SK-N-SH (cell line): ENCODE measurements around the gene ERBB2. TPM values are rescaled to one million over a fixed set of nuclear protein-coding genes. Genes with fewer than 3 reads are reported as not detected.

Experiments
- CTCF ChIA-PET: fragments of 300-600, 350-600 bp; formaldehyde crosslinking; extraction: SDS; loops from one replicate; lab custom pipeline; 2021; lab: Yijun Ruan, JAX
- POLR2A ChIA-PET: fragments of 350-600 bp; sonication (Branson Sonifier 250); formaldehyde crosslinking; extraction: SDS; loops from one replicate; lab custom pipeline; 2020; ENCODE audit warnings: antibody characterized with exemption, inconsistent platforms; lab: Yijun Ruan, JAX
- DNase-seq: peaks from one replicate; pipeline ENCODE4 v3.0.0; 2012
- H2AFZ ChIP-seq: fragments of 200-600 bp; sonication (generic); 2 replicates; pipeline ENCODE4 v1.8.1; 2016; ENCODE audit warnings: antibody characterized with exemption, mild to moderate bottlenecking, low read depth
- H3F3A ChIP-seq: fragments of 200-600 bp; sonication (generic); replicated peaks from 2 replicates; pipeline ENCODE3; 2016; ENCODE audit warnings: antibody characterized with exemption, mild to moderate bottlenecking; ENCODE audit not compliant: insufficient read depth
- H3K27ac ChIP-seq, 2 experiments: fragments of 200-500 bp in 1 of 2; fragments of 200-600 bp in 1 of 2; sonication (Bioruptor generic) in 1 of 2; sonication (generic), shearing (Covaris generic) in 1 of 2; 2 replicates each; pipeline versions ENCODE4 v1.5.1 to v1.6.1; 2014 to 2016; ENCODE audit warnings: low read depth in 2 of 2, inconsistent platforms in 1 of 2, low read length in 1 of 2, mild to moderate bottlenecking in 1 of 2, mixed read lengths in 1 of 2
- H3K27me3 ChIP-seq: fragments of 200-600 bp; sonication (generic), shearing (Covaris generic); 2 replicates; pipeline ENCODE4 v1.6.1; 2016; ENCODE audit warnings: mixed run types; ENCODE audit not compliant: insufficient read depth
- H3K36me3 ChIP-seq, 2 experiments: fragments of 200-500 bp in 1 of 2; fragments of 200-600 bp in 1 of 2; sonication (Bioruptor generic) in 1 of 2; sonication (generic) in 1 of 2; replicated peaks in 1 of 2; 2 replicates each; pipeline versions ENCODE3 to v1.5.1; 2014 to 2016; ENCODE audit warnings: low read length in 1 of 2, mild to moderate bottlenecking in 1 of 2; ENCODE audit not compliant: insufficient read depth in 2 of 2, control insufficient read depth in 1 of 2
- H3K4me1 ChIP-seq, 2 experiments: fragments of 200-500 bp in 1 of 2; fragments of 200-600 bp in 1 of 2; sonication (Bioruptor generic) in 1 of 2; sonication (generic), shearing (Covaris generic) in 1 of 2; 2 replicates each; pipeline versions ENCODE4 v1.5.1 to v1.6.1; 2014 to 2016; ENCODE audit warnings: low read depth in 1 of 2, low read length in 1 of 2, mixed run types in 1 of 2; ENCODE audit not compliant: insufficient read depth in 2 of 2, control insufficient read depth in 1 of 2
- H3K4me2 ChIP-seq: fragments of 200-600 bp; sonication (generic), shearing (Covaris generic); 2 replicates; pipeline ENCODE4 v1.6.1; 2017; ENCODE audit warnings: mixed run types
- H3K4me3 ChIP-seq, 2 experiments: fragments of 200-500 bp in 1 of 2; fragments of 200-600 bp in 1 of 2; sonication (Bioruptor generic) in 1 of 2; sonication (generic), shearing (Covaris generic) in 1 of 2; 2 replicates each; pipeline versions ENCODE4 v1.5.1 to v1.8.1; 2014 to 2016; ENCODE audit warnings: low read depth in 2 of 2, inconsistent platforms in 1 of 2, low read length in 1 of 2, mild to moderate bottlenecking in 1 of 2, mixed read lengths in 1 of 2, moderate library complexity in 1 of 2
- H3K79me2 ChIP-seq: fragments of 200-600 bp; sonication (generic); 2 replicates; pipeline ENCODE4 v1.8.1; 2017; ENCODE audit warnings: mild to moderate bottlenecking; ENCODE audit not compliant: insufficient read depth
- H3K9ac ChIP-seq: fragments of 200-600 bp; sonication (generic); 2 replicates; pipeline ENCODE4 v1.6.1; 2017; ENCODE audit warnings: mixed run types
- H3K9me2 ChIP-seq: fragments of 200-600 bp; sonication (generic); 2 replicates; pipeline ENCODE4 v1.6.1; 2017; ENCODE audit warnings: mixed run types
- H3K9me3 ChIP-seq: fragments of 200-600 bp; sonication (generic); 2 replicates; pipeline ENCODE4 v1.6.1; 2017; ENCODE audit warnings: mixed run types, mild to moderate bottlenecking, moderate library complexity
- H4K20me1 ChIP-seq: fragments of 200-600 bp; sonication (generic); 2 replicates; pipeline ENCODE4 v1.6.1; 2017; ENCODE audit warnings: mild to moderate bottlenecking, mixed run types; ENCODE audit not compliant: insufficient read depth
- CHD2 ChIP-seq: fragments of 150-350 bp; IDR thresholded peaks from 2 replicates; pipeline ENCODE4 v1.6.1; 2018; ENCODE audit warnings: low read length; ENCODE audit not compliant: partially characterized antibody
- CTCF ChIP-seq: fragments of 200-600 bp; sonication (generic); IDR thresholded peaks from 2 replicates; pipeline ENCODE4 v1.6.1; 2017; ENCODE audit warnings: antibody characterized with exemption, mild to moderate bottlenecking, moderate library complexity
- EZH2phosphoT487 ChIP-seq: fragments of 200-600 bp; sonication (generic); IDR thresholded peaks from 2 replicates; pipeline ENCODE4 v1.6.1; 2017; ENCODE audit warnings: low read depth, mixed run types, mild to moderate bottlenecking, antibody characterized with exemption, moderate library complexity, borderline replicate concordance
- FOXM1 ChIP-seq: IDR thresholded peaks from 2 replicates; pipeline ENCODE4 v1.4.0; 2012; ENCODE audit warnings: low read depth, mild to moderate bottlenecking
- GABPA ChIP-seq: IDR thresholded peaks from 2 replicates; pipeline ENCODE4 v1.4.0; 2012; ENCODE audit warnings: low read depth, mild to moderate bottlenecking
- GATA2 ChIP-seq: sonication (generic); formaldehyde crosslinking; IDR thresholded peaks from 2 replicates; pipeline ENCODE4 v1.5.0; 2020; ENCODE audit warnings: mild to moderate bottlenecking, missing genetic modification reagents
- JUND ChIP-seq: IDR thresholded peaks from 2 replicates; pipeline ENCODE4 v1.4.0; 2012
- MXI1 ChIP-seq: IDR thresholded peaks from 2 replicates; pipeline ENCODE4 v1.6.1; 2012; ENCODE audit warnings: mild to moderate bottlenecking, low read depth, low read length, improper control_type of control experiment
- POLR2AphosphoS5 ChIP-seq: IDR thresholded peaks from 2 replicates; pipeline ENCODE4 v1.6.1; 2012; ENCODE audit warnings: low read depth, low read length
- RAD21 ChIP-seq: IDR thresholded peaks from 2 replicates; pipeline ENCODE4 v1.6.1; 2012; ENCODE audit warnings: mild to moderate bottlenecking, low read length
- RCOR1 ChIP-seq: fragments of 150-350 bp; IDR thresholded peaks from 2 replicates; pipeline ENCODE4 v1.6.1; 2017; ENCODE audit warnings: antibody characterized with exemption, low read length
- SMC3 ChIP-seq: IDR thresholded peaks from 2 replicates; pipeline ENCODE4 v1.6.1; 2012; ENCODE audit warnings: low read depth, low read length, improper control_type of control experiment
- TEAD4 ChIP-seq: IDR thresholded peaks from 2 replicates; pipeline ENCODE4 v1.4.0; 2012; ENCODE audit warnings: mild to moderate bottlenecking, borderline replicate concordance; ENCODE audit not compliant: insufficient read depth
- USF2 ChIP-seq: fragments of 150-350 bp; IDR thresholded peaks from 2 replicates; pipeline ENCODE4 v1.6.1; 2017; ENCODE audit warnings: antibody characterized with exemption, low read length, low read depth, borderline replicate concordance
- polyA plus RNA-seq, 3 experiments: library from polyadenylated mRNA; depleted of rRNA; stranded (reverse); fragments of >200 nt; gene quantifications; 2 replicates each; pipeline ENCODE4 v1.2.3, GENCODE V29; 2012
- TF ChIP-seq, protein P1 (sequence below): IDR thresholded peaks from 2 replicates; pipeline ENCODE4 v1.4.0; 2012; ENCODE audit warnings: low read depth, borderline replicate concordance
- TF ChIP-seq, protein P2 (sequence below): fragments of 150-350 bp; IDR thresholded peaks from 2 replicates; pipeline ENCODE4 v1.6.1; 2016; ENCODE audit warnings: mild to moderate bottlenecking, low read depth, low read length

ERBB2 gene
- polyA plus RNA-seq, 1 of the 3 experiments (the other 2 are of a cell fraction): 1.9 TPM

- POLR2A ChIA-PET: no interaction called here
- CTCF ChIA-PET: no interaction called here
- peaks cover 91% of the 10 kb centered on the region for H3K27me3 ChIP-seq
Measured at GRCh38 chr17:39772415-39772814, 72.6 kb downstream of the ERBB2 start.

More at GRCh38 chr17:39772415-39772814, 72.6 kb downstream of the ERBB2 start:
- H4K20me1 ChIP-seq: no peaks in the 10 kb centered on the region
- no peaks in the 10 kb centered on the region for H3K36me3 ChIP-seq
- H3K27ac ChIP-seq: no peak overlapping the region
- H3F3A ChIP-seq: no peaks in the 10 kb centered on the region
- no peak overlapping the region for H3K4me3 ChIP-seq
- no peaks in the 10 kb centered on the region for H3K9me3 ChIP-seq
- H3K4me1 ChIP-seq: no peaks in the 10 kb centered on the region
- no peak overlapping the region for H2AFZ ChIP-seq
- TF ChIP-seq GABPA (no peak), RCOR1 (no peak), EZH2phosphoT487 (no peak), TEAD4 (no peak), JUND (no peak), MXI1 (no peak), GATA2 (CRISPR knock-in tag) (no peak), SMC3 (no peak), USF2 (no peak), CTCF (no peak), CHD2 (no peak), FOXM1 (no peak), RAD21 (no peak), POLR2AphosphoS5 (no peak)
- TF ChIP-seq, protein P1, sequence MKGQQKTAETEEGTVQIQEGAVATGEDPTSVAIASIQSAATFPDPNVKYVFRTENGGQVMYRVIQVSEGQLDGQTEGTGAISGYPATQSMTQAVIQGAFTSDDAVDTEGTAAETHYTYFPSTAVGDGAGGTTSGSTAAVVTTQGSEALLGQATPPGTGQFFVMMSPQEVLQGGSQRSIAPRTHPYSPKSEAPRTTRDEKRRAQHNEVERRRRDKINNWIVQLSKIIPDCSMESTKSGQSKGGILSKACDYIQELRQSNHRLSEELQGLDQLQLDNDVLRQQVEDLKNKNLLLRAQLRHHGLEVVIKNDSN: no peak
- TF ChIP-seq, protein P2, sequence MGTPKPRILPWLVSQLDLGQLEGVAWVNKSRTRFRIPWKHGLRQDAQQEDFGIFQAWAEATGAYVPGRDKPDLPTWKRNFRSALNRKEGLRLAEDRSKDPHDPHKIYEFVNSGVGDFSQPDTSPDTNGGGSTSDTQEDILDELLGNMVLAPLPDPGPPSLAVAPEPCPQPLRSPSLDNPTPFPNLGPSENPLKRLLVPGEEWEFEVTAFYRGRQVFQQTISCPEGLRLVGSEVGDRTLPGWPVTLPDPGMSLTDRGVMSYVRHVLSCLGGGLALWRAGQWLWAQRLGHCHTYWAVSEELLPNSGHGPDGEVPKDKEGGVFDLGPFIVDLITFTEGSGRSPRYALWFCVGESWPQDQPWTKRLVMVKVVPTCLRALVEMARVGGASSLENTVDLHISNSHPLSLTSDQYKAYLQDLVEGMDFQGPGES: no peak
- TF ChIP-seq, all 33 proteins: peak for 0
- Histone ChIP-seq H3K9me2 (no peaks in the 10 kb centered on the region), H3K4me2 (no peak overlapping the region), H3K9ac (no peak overlapping the region), H3K79me2 (no peaks in the 10 kb centered on the region)
- DNase-seq: no peak
